HepG2 (cell line): ENCODE data around the gene PSEN1. TPM values are rescaled to one million over a fixed set of nuclear protein-coding genes. Genes with fewer than 3 reads are reported as not detected.

Source experiments
- ATAC-seq: fragments of 200-7000 bp; cut with Tn5 transposase; 3 replicates; pipeline ENCODE4 v1.9.1; 2020; ENCODE audit warnings: mild to moderate bottlenecking, moderate library complexity
- BruUV-seq: library from RNA; stranded (reverse); fragments of 400-500 nt; replicated peaks from 2 replicates; lab custom pipeline; 2021; lab: Mats Ljungman, UMichigan
- CTCF ChIA-PET: fragments of 300-600 bp; formaldehyde crosslinking; extraction: SDS; loops from one replicate; lab custom pipeline; 2021; ENCODE audit warnings: low total read pairs, inconsistent platforms, low intra/inter-chr PET ratio; lab: Yijun Ruan, JAX
- POLR2A ChIA-PET: fragments of 350-600 bp; sonication (Branson Sonifier 250); formaldehyde crosslinking; loops from one replicate; lab custom pipeline; 2020; ENCODE audit warnings: antibody characterized with exemption, inconsistent platforms; lab: Yijun Ruan, JAX
- DNase-seq: peaks from one replicate; pipeline ENCODE4 v3.0.0-alpha.2; 2015; ENCODE audit warnings: low spot score
- FAIRE-seq: peaks from 3 replicates; lab custom pipeline; 2011; peaks lifted over from hg19 to GRCh38; lab: Jason Lieb, UNC
- H2AFZ ChIP-seq: one replicate; pipeline ENCODE4 v1.6.1; 2011; ENCODE audit warnings: low read length, inconsistent platforms
- H3K27ac ChIP-seq: fragments of 300-600 bp; 3 replicates; pipeline ENCODE4 v1.8.0; 2011; ENCODE audit warnings: mixed run types, mild to moderate bottlenecking, mixed read lengths, low read length, inconsistent platforms; ENCODE audit not compliant: insufficient read depth; ENCODE audit errors: extremely low read length
- H3K27me3 ChIP-seq, 2 experiments: fragments of 200-600 bp in 1 of 2; 2 replicates in 1 of 2; 3 replicates in 1 of 2; pipeline versions ENCODE4 v1.6.0 to v1.8.0; 2011; ENCODE audit warnings: low read length in 2 of 2, mild to moderate bottlenecking in 2 of 2, moderate library complexity in 2 of 2, inconsistent platforms in 1 of 2; ENCODE audit not compliant: insufficient read depth in 2 of 2, control insufficient read depth in 1 of 2
- H3K36me3 ChIP-seq, 2 experiments: fragments of 200-600 bp in 1 of 2; replicated peaks in 1 of 2; 2 replicates in 1 of 2; 3 replicates in 1 of 2; pipeline versions ENCODE4 v1.5.1 to v1.8.0; 2011; ENCODE audit warnings: low read length in 2 of 2, inconsistent platforms in 1 of 2; ENCODE audit not compliant: insufficient read depth in 2 of 2, control insufficient read depth in 1 of 2
- H3K4me1 ChIP-seq: 2 replicates; pipeline ENCODE4 v1.5.1; 2012; ENCODE audit warnings: low read length, inconsistent platforms; ENCODE audit not compliant: insufficient read depth
- H3K4me2 ChIP-seq: 2 replicates; pipeline ENCODE4 v1.6.0; 2011; ENCODE audit warnings: low read depth, low read length, inconsistent platforms
- H3K4me3 ChIP-seq, 3 experiments: fragments of 200-600 bp in 1 of 3; sonication (generic), shearing (Covaris generic) in 1 of 3; replicated peaks in 1 of 3; 2 replicates each; pipeline ENCODE4 v1.5.1; 2011 to 2016; ENCODE audit warnings: low read length in 3 of 3, inconsistent platforms in 2 of 3, low read depth in 2 of 3, mild to moderate bottlenecking in 2 of 3, control low read depth in 1 of 3, mixed read lengths in 1 of 3; ENCODE audit not compliant: insufficient read depth in 1 of 3
- H3K79me2 ChIP-seq: one replicate; pipeline ENCODE4 v1.6.1; 2011; ENCODE audit warnings: low read length, inconsistent platforms; ENCODE audit not compliant: insufficient read depth
- H3K9ac ChIP-seq: 2 replicates; pipeline ENCODE4 v1.6.0; 2011; ENCODE audit warnings: mild to moderate bottlenecking, low read depth, low read length, inconsistent platforms; ENCODE audit not compliant: insufficient read depth
- H3K9me3 ChIP-seq: 2 replicates; pipeline ENCODE4 v1.5.1; 2012; ENCODE audit warnings: mild to moderate bottlenecking, low read length
- H4K20me1 ChIP-seq: 2 replicates; pipeline ENCODE4 v1.6.0; 2011; ENCODE audit warnings: inconsistent platforms, mild to moderate bottlenecking, low read length, moderate library complexity; ENCODE audit not compliant: insufficient read depth
- CENPBD1 ChIP-seq: sonication (generic); formaldehyde crosslinking; IDR thresholded peaks from 2 replicates; pipeline ENCODE4 v1.8.0; 2022; ENCODE audit warnings: missing genetic modification reagents, low read depth, mild to moderate bottlenecking, borderline replicate concordance
- DMTF1 ChIP-seq: sonication (generic); formaldehyde crosslinking; IDR thresholded peaks from 2 replicates; pipeline ENCODE4 v1.4.0; 2020; ENCODE audit warnings: mild to moderate bottlenecking, missing genetic modification reagents
- KAT8 ChIP-seq: IDR thresholded peaks from 2 replicates; pipeline ENCODE4 v1.6.1; 2016; ENCODE audit warnings: missing genetic modification reagents, missing compliant biosample characterization
- PPARG ChIP-seq: conservative IDR thresholded peaks from 2 replicates; pipeline ENCODE4 v1.6.1; 2016; ENCODE audit warnings: missing biosample characterization, missing genetic modification reagents
- RAD51 ChIP-seq: fragments of 450-650 bp; IDR thresholded peaks from 2 replicates; pipeline ENCODE4 v1.6.1; 2016; ENCODE audit warnings: borderline replicate concordance
- RFX3 ChIP-seq: IDR thresholded peaks from 2 replicates; pipeline ENCODE4 v1.6.1; 2016; ENCODE audit warnings: missing biosample characterization, missing genetic modification reagents
- TEAD3 ChIP-seq: optimal IDR thresholded peaks from 2 replicates; pipeline ENCODE3; 2016; ENCODE audit warnings: borderline replicate concordance
- ZBTB1 ChIP-seq: sonication (generic); formaldehyde crosslinking; IDR thresholded peaks from 2 replicates; pipeline ENCODE4 v1.4.0; 2020; ENCODE audit warnings: missing genetic modification reagents, borderline replicate concordance
- ZFP36 ChIP-seq: fragments of 150-350 bp; IDR thresholded peaks from 2 replicates; pipeline ENCODE4 v1.6.1; 2018; ENCODE audit warnings: borderline replicate concordance, low read length, low read depth; ENCODE audit not compliant: partially characterized antibody
- ZNF484 ChIP-seq: sonication (generic); formaldehyde crosslinking; IDR thresholded peaks from 2 replicates; pipeline ENCODE4 v1.5.1; 2020; ENCODE audit warnings: mild to moderate bottlenecking, low read depth, missing genetic modification reagents, borderline replicate concordance
- ZNF512 ChIP-seq: sonication (generic); formaldehyde crosslinking; IDR thresholded peaks from 2 replicates; pipeline ENCODE4 v1.4.0; 2020; ENCODE audit warnings: mild to moderate bottlenecking, missing genetic modification reagents
- ZNF749 ChIP-seq: sonication (generic); formaldehyde crosslinking; IDR thresholded peaks from 2 replicates; pipeline ENCODE4 v1.8.0; 2022; ENCODE audit warnings: mild to moderate bottlenecking, missing genetic modification reagents, moderate library complexity, borderline replicate concordance
- WGBS: methylation state at CpG from one replicate; pipeline ENCODE4 v1.1.6; 2017; ENCODE audit warnings: low lambda C conversion rate; 5-methylcytosine and 5-hydroxymethylcytosine counted together
- in situ Hi-C: cut with HindIII; loops from 2 replicates; pipeline ENCODE4 v1.10.0; 2017; ENCODE audit warnings: low pct_unique_long_range_greater_than_20kb; ENCODE audit not compliant: extremely low pct_ligation_motif_present
- intact Hi-C: fragments of 100-400 bp; cut with micrococcal nuclease; formaldehyde crosslinking; loops from one replicate; pipeline ENCODE4 v1.10.0; 2022; ENCODE audit not compliant: unreplicated experiment
- polyA plus RNA-seq, 8 experiments: library from polyadenylated mRNA; depleted of rRNA in 3 of 8; stranded (reverse) in 7 of 8; unstranded in 1 of 8; fragments of >200 nt; fragmentation: Illumina TruSeq in 4 of 8; extraction: Trizol in 4 of 8; gene quantifications; 2 replicates each; pipeline versions ENCODE4 v1.2.1 to v1.2.3, GENCODE V29; 2011 to 2016; ENCODE audit warnings: low read depth in 4 of 8, missing spikeins in 1 of 8, mixed read lengths in 1 of 8; ENCODE audit not compliant: insufficient read depth in 1 of 8
- total RNA-seq, 5 experiments: library from RNA; depleted of rRNA; stranded (reverse); fragments of >200 nt; fragmentation: Illumina TruSeq; extraction: Trizol; gene quantifications; 2 replicates each; pipeline ENCODE4 v1.2.3, GENCODE V29; 2016; ENCODE audit warnings: low read depth in 1 of 5

Gene PSEN1
- total and polyA plus RNA-seq, 2 of the 13 experiments (the other 11 are each of a cell fraction or from before 2014, with no cell fraction given): 12.5 to 26.6 TPM

- CTCF ChIA-PET: no interaction called here
Observed at GRCh38 chr14:73216030-73216429, 79.7 kb downstream of the PSEN1 start.

More at GRCh38 chr14:73216030-73216429, 79.7 kb downstream of the PSEN1 start:
- no peak for FAIRE-seq
- Histone ChIP-seq H3K27ac (no peak overlapping the region), H3K4me3 (no peak overlapping the region), H2AFZ (no peak overlapping the region), H4K20me1 (no peaks in the 10 kb centered on the region), H3K79me2 (no peaks in the 10 kb centered on the region), H3K9ac (no peak overlapping the region), H3K27me3 (no peaks in the 10 kb centered on the region), H3K4me1 (peaks cover 5% of the 10 kb centered on the region), H3K36me3 (peaks cover 14 to 42% of the 10 kb centered on the region in 2 experiments), H3K4me2 (no peak overlapping the region), H3K9me3 (no peaks in the 10 kb centered on the region)
- POLR2A ChIA-PET: no interaction called here
- 94% methylated on average over 2 of the region's 2 CpGs for WGBS
- BruUV-seq: no TSS peak
- in situ Hi-C loops (no loop called here), intact Hi-C loops (no loop called here)
- no peak for ATAC-seq
- no peak for DNase-seq
- TF ChIP-seq DMTF1 (CRISPR knock-in tag) (no peak), PPARG (CRISPR knock-in tag) (no peak), CENPBD1 (CRISPR knock-in tag) (no peak), RFX3 (CRISPR knock-in tag) (no peak), RAD51 (no peak), KAT8 (CRISPR knock-in tag) (no peak), ZNF749 (no peak), ZNF512 (CRISPR knock-in tag) (no peak), ZFP36 (no peak), ZNF484 (CRISPR knock-in tag) (no peak), TEAD3 (CRISPR knock-in tag) (no peak), ZBTB1 (CRISPR knock-in tag) (no peak)
